Measurements from ENCODE around the gene PFKFB3.
A peak's percentile ranks its signal among the peaks of the same experiment; 100 is the strongest.

GRCh38 chr10:6201516-6201975, 1.2 kb upstream of the PFKFB3 start:
- TF ChIP-seq CTCF (IDR thresholded peaks at IDR 0.05) (no peak), POLR2A (IDR thresholded peaks at IDR 0.05) (peak in 1 of 2 donors; percentile 56)

Measured in adrenal gland (tissue), 5 donors.